PC-3 (cell line): ENCODE measurements around the gene RAB18. TPM values are rescaled to one million over a fixed set of nuclear protein-coding genes. Genes with fewer than 3 reads are reported as not detected.

Experiments used
- ATAC-seq: fragments of 200-7000 bp; cut with Tn5 transposase; 2 replicates; pipeline ENCODE4 v1.9.1; 2020; ENCODE audit warnings: mild to moderate bottlenecking, moderate library complexity
- Bru-seq: library from RNA; stranded (reverse); fragments of 400-500 nt; gene quantifications from one replicate; lab custom pipeline; 2021; lab: Mats Ljungman, UMichigan
- BruChase-seq, 2 experiments: library from RNA; stranded (reverse); fragments of 400-500 nt; gene quantifications; one replicate each; lab custom pipeline; 2021; lab: Mats Ljungman, UMichigan
- BruUV-seq: library from RNA; stranded (reverse); fragments of 400-500 nt; replicated peaks from 2 replicates; lab custom pipeline; 2021; lab: Mats Ljungman, UMichigan
- CTCF ChIA-PET: fragments of 300-600 bp; sonication (Branson Sonifier 250); formaldehyde crosslinking; loops from one replicate; lab custom pipeline; 2022; ENCODE audit warnings: antibody characterized with exemption; lab: Charles Lee
- POLR2A ChIA-PET: fragments of 300-600 bp; sonication (Branson Sonifier 250); formaldehyde crosslinking; loops from one replicate; lab custom pipeline; 2022; ENCODE audit warnings: antibody characterized with exemption; ENCODE audit not compliant: unreplicated experiment; lab: Charles Lee
- DNase-seq: peaks from one replicate; pipeline ENCODE4 v3.0.0-alpha.2; 2015
- H2AFZ ChIP-seq: fragments of 300-600 bp; sonication (generic); 2 replicates; pipeline ENCODE4 v1.6.0; 2016; ENCODE audit warnings: antibody characterized with exemption, low read length
- H3F3A ChIP-seq: fragments of 300-600 bp; sonication (generic); one replicate; pipeline ENCODE4 v1.6.0; 2017; ENCODE audit warnings: antibody characterized with exemption, low read length, control low read depth, mild to moderate bottlenecking; ENCODE audit not compliant: unreplicated experiment
- H3K27ac ChIP-seq: fragments of 300-600 bp; sonication (generic); 2 replicates; pipeline ENCODE4 v1.5.1; 2016; ENCODE audit warnings: mild to moderate bottlenecking, low read length
- H3K27me3 ChIP-seq: fragments of 300-600 bp; sonication (generic); 2 replicates; pipeline ENCODE4 v1.6.1; 2016; ENCODE audit warnings: low read length, mixed read lengths
- H3K36me3 ChIP-seq: fragments of 300-600 bp; sonication (generic); 2 replicates; pipeline ENCODE4 v1.6.1; 2016; ENCODE audit warnings: low read depth, mixed run types, low read length, mixed read lengths
- H3K4me1 ChIP-seq: fragments of 300-600 bp; sonication (generic); 2 replicates; pipeline ENCODE4 v1.5.1; 2016; ENCODE audit warnings: low read length; ENCODE audit not compliant: insufficient read depth
- H3K4me2 ChIP-seq: fragments of 300-600 bp; sonication (generic); 2 replicates; pipeline ENCODE4 v1.6.0; 2016; ENCODE audit warnings: low read length
- H3K4me3 ChIP-seq: fragments of 300-600 bp; sonication (generic); 2 replicates; pipeline ENCODE4 v1.5.1; 2016; ENCODE audit warnings: mild to moderate bottlenecking, low read length, mixed read lengths
- H3K79me2 ChIP-seq: fragments of 300-600 bp; sonication (generic); 2 replicates; pipeline ENCODE4 v1.6.1; 2017; ENCODE audit warnings: low read length, mixed read lengths
- H3K9ac ChIP-seq: fragments of 300-600 bp; sonication (generic); 2 replicates; pipeline ENCODE4 v1.6.0; 2016; ENCODE audit warnings: mild to moderate bottlenecking, low read length
- H3K9me2 ChIP-seq: fragments of 300-600 bp; sonication (generic); replicated peaks from 2 replicates; pipeline ENCODE4 v1.6.1; 2016; ENCODE audit warnings: mixed run types, low read length, mixed read lengths
- H3K9me3 ChIP-seq: fragments of 300-600 bp; sonication (generic); 2 replicates; pipeline ENCODE4 v1.6.1; 2016; ENCODE audit warnings: low read length, mixed read lengths
- H4K20me1 ChIP-seq: fragments of 300-600 bp; sonication (generic); 2 replicates; pipeline ENCODE4 v1.6.1; 2016; ENCODE audit warnings: low read length, mixed read lengths
- EZH2 ChIP-seq: fragments of 300-600 bp; sonication (generic); IDR thresholded peaks from one replicate; pipeline ENCODE4 v1.6.1; 2017; ENCODE audit warnings: antibody characterized with exemption, mild to moderate bottlenecking, low read length; ENCODE audit not compliant: unreplicated experiment
- EZH2phosphoT487 ChIP-seq: fragments of 300-600 bp; sonication (generic); IDR thresholded peaks from 2 replicates; pipeline ENCODE4 v1.6.1; 2018; ENCODE audit warnings: mild to moderate bottlenecking, antibody characterized with exemption, low read length, borderline replicate concordance
- intact Hi-C: fragments of 100-400 bp; cut with micrococcal nuclease; formaldehyde crosslinking; loops from 2 replicates; pipeline ENCODE4 v1.9.0; 2023
- long read RNA-seq: library from polyadenylated mRNA; unstranded; transcript quantifications from one replicate; pipeline ENCODE4 v2.0.0, GENCODE V29; 2021; ENCODE audit not compliant: unreplicated experiment
- total RNA-seq: library from RNA; depleted of rRNA; stranded (reverse); fragments of >200 nt; gene quantifications from 2 replicates; pipeline ENCODE4 v1.2.3, GENCODE V29; 2014; rRNA removed
- TF ChIP-seq, protein P1 (sequence below): fragments of 300-600 bp; sonication (generic); conservative IDR thresholded peaks from 2 replicates; pipeline ENCODE4 v1.5.1; 2017; ENCODE audit warnings: antibody characterized with exemption, low read depth, mild to moderate bottlenecking, low read length

RAB18 gene
- 14.9 and 32.0 TPM in 2 replicates for total RNA-seq
- Bru-seq, nascent RNA = percentile 88 among the genes with signal in this experiment
- BruChase-seq, experiment 1, labeled RNA remaining after a 6-hour chase = percentile 84 among the genes with signal in this experiment
- BruChase-seq, experiment 2, labeled RNA remaining after a 2-hour chase = percentile 89 among the genes with signal in this experiment
- long read RNA-seq, full-length matches to known transcripts = 113 of 135 reads
- long read RNA-seq, partial matches to known transcripts = 5 of 135 reads
- long read RNA-seq, other reads (novel, unspliced or antisense) = 17 of 135 reads

DNA sequence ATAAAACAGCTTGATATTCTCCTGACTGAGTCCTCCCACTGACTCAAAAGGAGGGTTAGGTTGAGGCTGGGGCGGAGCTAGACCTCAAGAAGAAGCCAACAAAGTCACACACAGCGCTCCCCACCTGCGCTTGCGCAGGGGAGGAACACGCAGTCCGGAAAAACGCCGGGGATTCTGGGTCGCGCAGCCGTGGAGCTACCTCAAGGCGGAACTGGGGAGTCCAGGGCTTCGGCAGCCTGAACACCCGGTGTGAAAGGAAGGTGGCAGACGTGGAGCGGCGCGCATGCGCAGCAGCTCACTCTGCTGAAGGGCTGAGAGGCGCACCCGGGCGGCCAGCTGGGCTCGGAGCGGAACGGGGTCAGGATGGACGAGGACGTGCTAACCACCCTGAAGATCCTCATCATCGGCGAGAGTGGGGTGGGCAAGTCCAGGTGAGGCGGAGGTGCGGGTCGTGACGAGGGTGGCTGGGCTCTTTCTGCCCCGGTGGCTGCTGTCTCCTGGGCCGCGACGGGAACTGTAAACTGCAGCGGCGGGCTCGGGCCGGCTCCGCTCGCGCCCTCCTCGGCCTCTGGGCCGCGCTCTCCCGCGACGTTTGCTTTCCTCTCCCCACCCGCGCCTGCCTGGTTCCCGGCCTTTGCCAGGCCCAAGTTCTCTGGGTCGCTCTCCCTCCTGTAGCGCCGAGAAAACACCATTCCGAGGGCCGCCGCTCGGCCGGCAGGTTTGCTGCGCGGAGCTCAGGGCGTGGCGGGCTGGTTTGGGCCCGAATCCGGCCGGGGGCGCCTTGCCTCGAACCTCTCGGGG lies at the start of gene RAB18:
TSS of gene RAB18 (plus strand) at position 298 of the 801 bp plus-strand sequence. CDS start at position 364, 66 bp downstream.
- intact Hi-C loops = no loop called here
- H3K4me2 ChIP-seq = peak within 1 kb of the TSS; percentile 86

DNA sequence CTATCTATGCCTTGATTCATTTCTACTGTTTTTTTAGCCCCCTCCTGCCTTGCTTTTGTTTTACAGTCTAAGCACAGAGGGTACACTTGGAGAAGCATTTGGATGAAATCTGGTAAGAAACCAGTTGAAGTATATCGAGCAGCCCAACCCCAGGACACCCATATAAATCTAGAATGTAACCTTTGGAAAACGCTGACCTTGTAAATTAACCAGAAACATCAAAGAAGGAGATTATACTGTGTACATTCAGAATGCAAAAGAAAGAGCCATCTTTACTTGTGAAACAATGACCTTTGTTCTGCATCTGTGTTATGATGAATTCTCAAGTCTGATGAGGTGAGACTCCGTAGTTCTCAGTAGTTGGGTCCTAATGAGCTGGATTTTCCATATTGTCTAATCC lies 49.3 kb upstream of the RAB18 start:
- CTCF ChIA-PET = interaction anchor here (0.6 kb wide), 1 partner anchor 678 kb away, joined by 3 read pairs; no protein-coding TSS in a partner anchor
- intact Hi-C loops = no loop called here
- no TSS peak for BruUV-seq

More for the DNA sequence above, at the start of gene RAB18:
- CTCF ChIA-PET = interaction anchor here (0.9 kb wide), 1 partner anchor 21 kb away, joined by 3 read pairs; no protein-coding TSS in a partner anchor
- H2AFZ ChIP-seq = peak within 1 kb of the TSS; percentile 85
- H3K36me3 ChIP-seq = peaks cover 4% of the 10 kb centered on the region; the same call in 1 of the 2 replicates
- TF ChIP-seq, protein P1, sequence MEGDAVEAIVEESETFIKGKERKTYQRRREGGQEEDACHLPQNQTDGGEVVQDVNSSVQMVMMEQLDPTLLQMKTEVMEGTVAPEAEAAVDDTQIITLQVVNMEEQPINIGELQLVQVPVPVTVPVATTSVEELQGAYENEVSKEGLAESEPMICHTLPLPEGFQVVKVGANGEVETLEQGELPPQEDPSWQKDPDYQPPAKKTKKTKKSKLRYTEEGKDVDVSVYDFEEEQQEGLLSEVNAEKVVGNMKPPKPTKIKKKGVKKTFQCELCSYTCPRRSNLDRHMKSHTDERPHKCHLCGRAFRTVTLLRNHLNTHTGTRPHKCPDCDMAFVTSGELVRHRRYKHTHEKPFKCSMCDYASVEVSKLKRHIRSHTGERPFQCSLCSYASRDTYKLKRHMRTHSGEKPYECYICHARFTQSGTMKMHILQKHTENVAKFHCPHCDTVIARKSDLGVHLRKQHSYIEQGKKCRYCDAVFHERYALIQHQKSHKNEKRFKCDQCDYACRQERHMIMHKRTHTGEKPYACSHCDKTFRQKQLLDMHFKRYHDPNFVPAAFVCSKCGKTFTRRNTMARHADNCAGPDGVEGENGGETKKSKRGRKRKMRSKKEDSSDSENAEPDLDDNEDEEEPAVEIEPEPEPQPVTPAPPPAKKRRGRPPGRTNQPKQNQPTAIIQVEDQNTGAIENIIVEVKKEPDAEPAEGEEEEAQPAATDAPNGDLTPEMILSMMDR = no peak
- no peak for TF ChIP-seq EZH2
- no peak for TF ChIP-seq EZH2phosphoT487
- no peaks in the 10 kb centered on the region for H3K9me2 ChIP-seq
- POLR2A ChIA-PET = interaction anchor here (0.5 to 0.6 kb wide), 4 partner anchors 32 to 918 kb away, joined by 3 to 6 read pairs (median 5); partner anchors contain the start of gene MPP7
- BruUV-seq = no TSS peak
- peak; percentile 96 for DNase-seq
- peaks cover 51% of the 10 kb centered on the region for H3K79me2 ChIP-seq
- H3K4me1 ChIP-seq = peaks cover 17% of the 10 kb centered on the region
- H3K9me3 ChIP-seq = no peaks in the 10 kb centered on the region
- no peaks in the 10 kb centered on the region for H3F3A ChIP-seq
- H4K20me1 ChIP-seq = peaks cover 18% of the 10 kb centered on the region; the same call in 1 of the 2 replicates
- H3K27ac ChIP-seq = peak within 1 kb of the TSS; percentile 12; the same call in 1 of the 2 replicates
- ATAC-seq = peak; percentile 97
- H3K9ac ChIP-seq = peak within 1 kb of the TSS; percentile 85
- H3K27me3 ChIP-seq = no peaks in the 10 kb centered on the region
- peak within 1 kb of the TSS; percentile 88 for H3K4me3 ChIP-seq

More for the DNA sequence above, 49.3 kb upstream of the RAB18 start:
- H3K4me3 ChIP-seq = no peak overlapping the region
- no peaks in the 10 kb centered on the region for H3K36me3 ChIP-seq
- ATAC-seq (no peak), DNase-seq (no peak)
- POLR2A ChIA-PET = no interaction called here
- H3K79me2 ChIP-seq = no peaks in the 10 kb centered on the region
- no peak overlapping the region for H3K4me2 ChIP-seq
- no peak overlapping the region for H3K9ac ChIP-seq
- H3K9me2 ChIP-seq = no peaks in the 10 kb centered on the region
- H3F3A ChIP-seq = no peaks in the 10 kb centered on the region
- no peaks in the 10 kb centered on the region for H3K27me3 ChIP-seq
- no peak overlapping the region for H2AFZ ChIP-seq
- no peaks in the 10 kb centered on the region for H3K4me1 ChIP-seq
- H4K20me1 ChIP-seq = no peaks in the 10 kb centered on the region
- TF ChIP-seq EZH2phosphoT487 = no peak
- TF ChIP-seq EZH2 = no peak
- TF ChIP-seq, protein P1 = no peak
- H3K9me3 ChIP-seq = no peaks in the 10 kb centered on the region
- H3K27ac ChIP-seq = no peak overlapping the region
